ENCODE measurements around the gene ALDH4A1.
"Not testable (repeated sequence)": the region's sequence is repeated elsewhere in the genome, so short reads cannot be mapped to it uniquely, and the experiment has no call there.

Gene ALDH4A1

GRCh38 chr1:18836654-18837053, 65.7 kb downstream of the ALDH4A1 start:
- no peak overlapping the region for H3K23ac ChIP-seq (ENCODE audit: low read length)
- H2AFZ ChIP-seq (ENCODE audit: insufficient read depth, low read length, poor library complexity): no peak overlapping the region
- no peak overlapping the region for H4K91ac ChIP-seq (ENCODE audit: low read depth, low read length)
- no peak overlapping the region for H3K18ac ChIP-seq (ENCODE audit: low read length)
- no peaks in the 10 kb centered on the region for H3K79me2 ChIP-seq (ENCODE audit: control insufficient read depth, insufficient read depth, low read length, poor library complexity)
- H3K27ac ChIP-seq (ENCODE audit: low read depth, low read length): no peak overlapping the region
- no peak overlapping the region for H4K8ac ChIP-seq (ENCODE audit: low read depth, low read length)
- H3K4me2 ChIP-seq (ENCODE audit: low read length): no peak overlapping the region
- no peak overlapping the region for H3K4me3 ChIP-seq (ENCODE audit: low read depth, low read length)
- peaks cover 19% of the 10 kb centered on the region for H3K9me3 ChIP-seq (ENCODE audit: insufficient read depth, low read depth, low read length)
- no peak overlapping the region for H2BK120ac ChIP-seq (ENCODE audit: insufficient read depth, low read length, poor library complexity)
- H3K14ac ChIP-seq (ENCODE audit: low read length): no peak overlapping the region
- H3K36me3 ChIP-seq (ENCODE audit: control insufficient read depth in 1 of 2, insufficient read depth in 2 of 2, low read length in 2 of 2): no peaks in the 10 kb centered on the region
- DNase-seq: no peak
- no peaks in the 10 kb centered on the region for H3K4me1 ChIP-seq (ENCODE audit: control insufficient read depth in 1 of 2, insufficient read depth in 2 of 2, low read length in 2 of 2)
- H3K79me1 ChIP-seq (ENCODE audit: low read length): no peaks in the 10 kb centered on the region
- no CpG with 5 or more reads among the region's 5 CpGs for WGBS (ENCODE audit: extremely low coverage, insufficient coverage, insufficient read length)
- no peak overlapping the region for H4K12ac ChIP-seq (ENCODE audit: low read depth, low read length)
- no peak overlapping the region for H3K4ac ChIP-seq (ENCODE audit: low read depth, low read length)
- no peak overlapping the region for H2BK5ac ChIP-seq (ENCODE audit: low read depth, low read length, poor library complexity)
- no peak overlapping the region for H3K9ac ChIP-seq (ENCODE audit: low read length)
- H3K27me3 ChIP-seq (ENCODE audit: insufficient read depth, low read length): no peaks in the 10 kb centered on the region
- H2BK12ac ChIP-seq (ENCODE audit: low read length): no peak overlapping the region
- no peak overlapping the region for H2AK5ac ChIP-seq (ENCODE audit: low read length)

GRCh38 chr1:18832319-18832718, 70.0 kb downstream of the ALDH4A1 start:
- H4K12ac ChIP-seq (ENCODE audit: low read depth, low read length); H2BK5ac ChIP-seq (ENCODE audit: low read depth, low read length, poor library complexity); H3K14ac ChIP-seq (ENCODE audit: low read length); H3K18ac ChIP-seq (ENCODE audit: low read length); H3K36me3 ChIP-seq (ENCODE audit: control insufficient read depth in 1 of 2, insufficient read depth in 2 of 2, low read length in 2 of 2); H3K27me3 ChIP-seq (ENCODE audit: insufficient read depth, low read length); H2AK5ac ChIP-seq (ENCODE audit: low read length); H3K79me2 ChIP-seq (ENCODE audit: control insufficient read depth, insufficient read depth, low read length, poor library complexity); H3K23ac ChIP-seq (ENCODE audit: low read length); H2BK12ac ChIP-seq (ENCODE audit: low read length); H2BK120ac ChIP-seq (ENCODE audit: insufficient read depth, low read length, poor library complexity); H3K4me2 ChIP-seq (ENCODE audit: low read length); H3K4ac ChIP-seq (ENCODE audit: low read depth, low read length); H3K9ac ChIP-seq (ENCODE audit: low read length); DNase-seq; H3K4me3 ChIP-seq (ENCODE audit: low read depth, low read length); H3K79me1 ChIP-seq (ENCODE audit: low read length); H3K27ac ChIP-seq (ENCODE audit: low read depth, low read length); H4K91ac ChIP-seq (ENCODE audit: low read depth, low read length); H3K4me1 ChIP-seq (ENCODE audit: control insufficient read depth in 1 of 2, insufficient read depth in 2 of 2, low read length in 2 of 2); H4K8ac ChIP-seq (ENCODE audit: low read depth, low read length); H2AFZ ChIP-seq (ENCODE audit: insufficient read depth, low read length, poor library complexity): not testable (repeated sequence)
- no CpG with 5 or more reads among the region's 1 CpG for WGBS (ENCODE audit: extremely low coverage, insufficient coverage, insufficient read length)
- peaks cover 19% of the 10 kb centered on the region for H3K9me3 ChIP-seq (ENCODE audit: insufficient read depth, low read depth, low read length)

GRCh38 chr1:18831656-18832055, 70.7 kb downstream of the ALDH4A1 start:
- no peaks in the 10 kb centered on the region for H3K79me2 ChIP-seq (ENCODE audit: control insufficient read depth, insufficient read depth, low read length, poor library complexity)
- H3K23ac ChIP-seq (ENCODE audit: low read length): no peak overlapping the region
- H3K27ac ChIP-seq (ENCODE audit: low read depth, low read length): no peak overlapping the region
- no peaks in the 10 kb centered on the region for H3K4me1 ChIP-seq (ENCODE audit: control insufficient read depth in 1 of 2, insufficient read depth in 2 of 2, low read length in 2 of 2)
- no peak for DNase-seq
- H3K36me3 ChIP-seq (ENCODE audit: control insufficient read depth in 1 of 2, insufficient read depth in 2 of 2, low read length in 2 of 2): no peaks in the 10 kb centered on the region
- no peak overlapping the region for H2BK5ac ChIP-seq (ENCODE audit: low read depth, low read length, poor library complexity)
- H3K18ac ChIP-seq (ENCODE audit: low read length): no peak overlapping the region
- no CpG with 5 or more reads among the region's 2 CpGs for WGBS (ENCODE audit: extremely low coverage, insufficient coverage, insufficient read length)
- no peaks in the 10 kb centered on the region for H3K27me3 ChIP-seq (ENCODE audit: insufficient read depth, low read length)
- H2BK12ac ChIP-seq (ENCODE audit: low read length): no peak overlapping the region
- H4K8ac ChIP-seq (ENCODE audit: low read depth, low read length): no peak overlapping the region
- no peak overlapping the region for H4K91ac ChIP-seq (ENCODE audit: low read depth, low read length)
- no peak overlapping the region for H3K9ac ChIP-seq (ENCODE audit: low read length)
- no peak overlapping the region for H3K4me2 ChIP-seq (ENCODE audit: low read length)
- no peaks in the 10 kb centered on the region for H3K79me1 ChIP-seq (ENCODE audit: low read length)
- no peak overlapping the region for H2BK120ac ChIP-seq (ENCODE audit: insufficient read depth, low read length, poor library complexity)
- H3K4me3 ChIP-seq (ENCODE audit: low read depth, low read length): no peak overlapping the region
- no peak overlapping the region for H4K12ac ChIP-seq (ENCODE audit: low read depth, low read length)
- H3K14ac ChIP-seq (ENCODE audit: low read length): no peak overlapping the region
- peaks cover 24% of the 10 kb centered on the region for H3K9me3 ChIP-seq (ENCODE audit: insufficient read depth, low read depth, low read length)
- no peak overlapping the region for H2AK5ac ChIP-seq (ENCODE audit: low read length)
- no peak overlapping the region for H3K4ac ChIP-seq (ENCODE audit: low read depth, low read length)
- no peak overlapping the region for H2AFZ ChIP-seq (ENCODE audit: insufficient read depth, low read length, poor library complexity)

- no peak overlapping the region for H2AFZ ChIP-seq (ENCODE audit: insufficient read depth, low read length, poor library complexity)
- H3K79me2 ChIP-seq (ENCODE audit: control insufficient read depth, insufficient read depth, low read length, poor library complexity): no peaks in the 10 kb centered on the region
- no peak overlapping the region for H3K4me2 ChIP-seq (ENCODE audit: low read length)
- H2BK5ac ChIP-seq (ENCODE audit: low read depth, low read length, poor library complexity): no peak overlapping the region
- H3K79me1 ChIP-seq (ENCODE audit: low read length): no peaks in the 10 kb centered on the region
- no peak overlapping the region for H3K23ac ChIP-seq (ENCODE audit: low read length)
- WGBS (ENCODE audit: extremely low coverage, insufficient coverage, insufficient read length): no CpG with 5 or more reads among the region's 12 CpGs
- no peak overlapping the region for H3K27ac ChIP-seq (ENCODE audit: low read depth, low read length)
- H2BK120ac ChIP-seq (ENCODE audit: insufficient read depth, low read length, poor library complexity): no peak overlapping the region
- H3K4me3 ChIP-seq (ENCODE audit: low read depth, low read length): no peak overlapping the region
- H3K4me1 ChIP-seq (ENCODE audit: control insufficient read depth in 1 of 2, insufficient read depth in 2 of 2, low read length in 2 of 2): no peaks in the 10 kb centered on the region
- H3K4ac ChIP-seq (ENCODE audit: low read depth, low read length): no peak overlapping the region
- no peak overlapping the region for H3K14ac ChIP-seq (ENCODE audit: low read length)
- H4K8ac ChIP-seq (ENCODE audit: low read depth, low read length): no peak overlapping the region
- no peak overlapping the region for H3K18ac ChIP-seq (ENCODE audit: low read length)
- H3K36me3 ChIP-seq (ENCODE audit: control insufficient read depth in 1 of 2, insufficient read depth in 2 of 2, low read length in 2 of 2): no peaks in the 10 kb centered on the region
- no peak overlapping the region for H2BK12ac ChIP-seq (ENCODE audit: low read length)
- peaks cover 27% of the 10 kb centered on the region for H3K9me3 ChIP-seq (ENCODE audit: insufficient read depth, low read depth, low read length)
- no peak for DNase-seq
- no peak overlapping the region for H3K9ac ChIP-seq (ENCODE audit: low read length)
- no peak overlapping the region for H2AK5ac ChIP-seq (ENCODE audit: low read length)
- no peak overlapping the region for H4K12ac ChIP-seq (ENCODE audit: low read depth, low read length)
- H3K27me3 ChIP-seq (ENCODE audit: insufficient read depth, low read length): no peaks in the 10 kb centered on the region
- H4K91ac ChIP-seq (ENCODE audit: low read depth, low read length): no peak overlapping the region
Measured at GRCh38 chr1:18830596-18830995, 71.8 kb downstream of the ALDH4A1 start.
